Effector memory CD4-positive, alpha-beta T cell (primary cell): ENCODE measurements around the gene SLCO3A1.
"Not testable (repeated sequence)": the region's sequence is repeated elsewhere in the genome, so short reads cannot be mapped to it uniquely, and the experiment has no call there.

Experiments
- DNase-seq, 3 donors: peaks; one replicate each; pipeline ENCODE4 v3.0.0-alpha.2; 2020
- H3K27ac ChIP-seq: 2 replicates; pipeline ENCODE4 v1.7.0; 2013; ENCODE audit warnings: mild to moderate bottlenecking, low read length, moderate library complexity; ENCODE audit not compliant: insufficient read depth, poor library complexity, severe bottlenecking
- H3K27me3 ChIP-seq: replicated peaks from 2 replicates; pipeline ENCODE4 v1.7.0; 2013; ENCODE audit warnings: mild to moderate bottlenecking, low read length; ENCODE audit not compliant: insufficient read depth, control insufficient read depth, poor library complexity, severe bottlenecking
- H3K36me3 ChIP-seq: 2 replicates; pipeline ENCODE4 v1.7.0; 2013; ENCODE audit warnings: mild to moderate bottlenecking, low read length, moderate library complexity; ENCODE audit not compliant: control insufficient read depth, insufficient read depth
- H3K4me1 ChIP-seq: 2 replicates; pipeline ENCODE4 v1.7.0; 2013; ENCODE audit warnings: low read length, mild to moderate bottlenecking; ENCODE audit not compliant: control insufficient read depth, insufficient read depth, poor library complexity, severe bottlenecking
- H3K4me3 ChIP-seq: 2 replicates; pipeline ENCODE4 v1.7.0; 2013; ENCODE audit warnings: low read length, low read depth, mild to moderate bottlenecking; ENCODE audit not compliant: insufficient read depth, poor library complexity, severe bottlenecking
- H3K9me3 ChIP-seq: 2 replicates; pipeline ENCODE4 v1.7.0; 2013; ENCODE audit warnings: mild to moderate bottlenecking, low read length, moderate library complexity; ENCODE audit not compliant: control insufficient read depth

Gene SLCO3A1

DNA sequence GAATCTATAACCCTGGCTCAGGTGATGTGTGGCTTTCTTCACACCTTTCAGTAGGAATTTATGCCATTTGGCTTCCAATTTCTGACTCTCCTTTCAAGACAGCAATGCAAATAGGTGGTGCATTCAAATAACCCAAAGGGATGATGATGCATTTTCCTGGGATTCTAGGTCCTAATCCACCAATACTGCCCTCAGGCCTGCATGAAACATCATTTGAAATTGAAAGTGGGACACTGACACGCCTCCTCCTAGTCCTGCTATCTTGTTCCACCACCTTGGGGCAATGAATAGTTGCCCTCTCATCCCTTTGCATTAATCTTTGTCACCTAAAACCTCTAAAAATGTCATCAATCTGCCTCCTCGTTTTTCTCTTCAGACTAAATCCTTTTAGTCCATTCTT lies 341.7 kb downstream of the SLCO3A1 start:
- Histone ChIP-seq H3K27me3 (no peaks in the 10 kb centered on the region), H3K4me1 (no peaks in the 10 kb centered on the region), H3K36me3 (no peaks in the 10 kb centered on the region), H3K27ac (no peak overlapping the region), H3K4me3 (no peak overlapping the region), H3K9me3 (no peaks in the 10 kb centered on the region)
- no peak for DNase-seq

DNA sequence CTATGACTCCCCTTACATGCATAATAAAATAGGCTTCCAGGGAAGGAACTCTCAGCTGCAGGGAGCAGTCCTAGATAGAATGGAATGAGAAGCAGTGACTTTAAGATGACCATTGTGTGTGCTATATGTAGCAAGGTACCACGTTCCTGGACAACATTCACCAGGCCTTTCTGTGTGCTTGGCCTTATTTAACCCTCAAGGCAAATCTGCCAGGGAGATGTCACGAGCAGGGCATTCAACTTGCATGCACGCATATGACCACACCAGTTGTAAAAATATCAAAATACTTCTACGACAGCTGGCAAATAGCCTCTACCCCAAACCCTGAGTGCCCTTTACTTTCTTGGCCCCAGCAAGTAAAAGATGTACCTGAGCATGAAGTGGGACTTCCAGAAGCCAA lies 342.8 kb downstream of the SLCO3A1 start:
- H3K4me3 ChIP-seq: no peak overlapping the region
- no peaks in the 10 kb centered on the region for H3K4me1 ChIP-seq
- no peaks in the 10 kb centered on the region for H3K9me3 ChIP-seq
- no peaks in the 10 kb centered on the region for H3K27me3 ChIP-seq
- no peaks in the 10 kb centered on the region for H3K36me3 ChIP-seq
- no peak for DNase-seq
- H3K27ac ChIP-seq: no peak overlapping the region

DNA sequence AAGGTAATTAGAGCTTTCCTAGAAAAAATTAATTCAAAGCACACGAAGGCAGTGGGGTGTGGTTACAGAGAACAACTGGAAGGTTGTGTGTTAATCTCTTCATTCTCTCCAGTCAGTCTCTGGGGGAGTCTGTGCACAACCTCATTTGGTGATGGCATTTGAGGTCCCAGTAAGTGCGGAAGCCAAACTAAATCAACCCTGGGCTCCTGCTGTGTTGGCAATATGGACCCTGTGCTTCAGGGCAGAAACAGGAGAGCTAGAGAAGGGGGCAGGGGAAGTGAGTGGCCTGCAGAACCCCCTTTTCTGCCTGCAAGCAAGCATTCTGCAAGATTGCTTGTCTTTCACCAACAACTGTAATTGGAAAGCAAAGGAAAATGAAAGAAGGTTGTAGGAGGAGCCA lies 344.2 kb downstream of the SLCO3A1 start:
- Histone ChIP-seq H3K36me3 (no peaks in the 10 kb centered on the region), H3K9me3 (no peaks in the 10 kb centered on the region), H3K4me1 (no peaks in the 10 kb centered on the region), H3K4me3 (no peak overlapping the region), H3K27ac (no peak overlapping the region), H3K27me3 (no peaks in the 10 kb centered on the region)
- no peak for DNase-seq

DNA sequence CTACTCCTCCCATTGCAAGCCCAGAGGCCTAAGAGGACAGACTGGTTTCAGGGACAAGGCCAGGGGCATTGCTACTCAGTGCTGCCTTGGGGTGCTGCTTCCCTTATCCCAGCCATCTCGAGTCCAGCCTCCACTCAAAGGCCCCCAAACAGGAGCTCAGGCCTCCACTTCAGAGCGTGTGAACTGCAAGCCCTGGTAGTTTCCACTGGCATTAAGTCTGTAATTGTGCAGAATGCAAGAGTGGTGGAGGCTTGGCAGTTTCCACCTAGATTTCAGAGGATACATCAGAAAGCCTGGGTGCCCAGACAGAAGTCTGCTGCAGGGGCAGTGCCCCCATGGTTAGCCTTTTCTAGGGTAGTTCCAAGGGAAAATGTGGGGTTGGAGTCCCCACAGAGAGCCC lies 347.4 kb downstream of the SLCO3A1 start:
- H3K4me1 ChIP-seq: no peaks in the 10 kb centered on the region
- no peak overlapping the region for H3K4me3 ChIP-seq
- no peaks in the 10 kb centered on the region for H3K36me3 ChIP-seq
- no peaks in the 10 kb centered on the region for H3K27me3 ChIP-seq
- no peak for DNase-seq
- H3K9me3 ChIP-seq: no peaks in the 10 kb centered on the region
- H3K27ac ChIP-seq: no peak overlapping the region

DNA sequence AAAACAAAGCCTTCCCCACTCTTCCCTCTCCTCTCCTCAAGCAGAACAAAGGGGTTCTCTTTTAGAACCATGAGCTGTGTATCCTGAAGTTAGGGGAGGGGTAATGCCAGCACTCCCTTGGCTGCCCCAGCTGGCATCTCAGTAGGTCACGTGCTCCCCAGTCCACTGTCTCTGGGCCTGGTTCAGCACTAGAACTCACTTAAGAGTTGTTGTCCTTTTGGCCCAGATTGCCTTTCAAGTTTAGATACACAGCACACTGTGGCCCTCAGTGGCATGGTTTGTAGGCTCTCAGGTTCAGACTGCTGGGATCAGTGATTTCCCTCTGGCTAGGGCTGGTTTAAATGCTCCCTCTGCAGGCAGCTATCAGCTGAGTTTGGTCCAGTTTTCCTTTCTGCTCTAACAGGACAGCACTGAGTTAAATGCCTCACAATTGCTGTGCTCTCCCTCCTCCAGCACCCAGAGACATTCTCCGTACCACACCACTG lies 351.8 kb downstream of the SLCO3A1 start:
- DNase-seq: no peak
- no peaks in the 10 kb centered on the region for H3K27me3 ChIP-seq
- H3K27ac ChIP-seq: no peak overlapping the region
- H3K36me3 ChIP-seq: no peaks in the 10 kb centered on the region
- H3K4me1 ChIP-seq: no peaks in the 10 kb centered on the region
- H3K9me3 ChIP-seq: no peaks in the 10 kb centered on the region
- H3K4me3 ChIP-seq: no peak overlapping the region

DNA sequence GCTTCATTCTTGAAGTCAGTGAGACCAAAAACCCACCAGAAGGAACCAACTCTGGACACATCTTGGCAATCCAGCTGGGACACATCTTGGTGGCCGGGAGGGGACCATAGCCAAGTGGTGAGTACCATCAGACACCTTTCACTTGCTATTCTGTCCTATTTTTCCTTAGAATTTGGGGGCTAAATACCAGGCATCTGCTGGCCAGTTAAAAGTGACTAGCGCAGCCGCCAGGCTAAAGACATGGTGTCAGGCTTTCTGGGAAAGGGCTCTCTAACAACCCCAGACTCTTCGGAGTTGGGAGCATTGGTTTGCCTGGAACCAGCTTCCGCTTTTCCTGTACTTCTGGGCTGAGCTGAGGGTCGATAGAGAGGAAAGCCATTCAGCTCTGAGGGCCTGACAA lies 354.1 kb downstream of the SLCO3A1 start:
- H3K9me3 ChIP-seq, H3K4me1 ChIP-seq, DNase-seq, H3K36me3 ChIP-seq, H3K4me3 ChIP-seq, H3K27ac ChIP-seq, H3K27me3 ChIP-seq: not testable (repeated sequence)
